ENCODE results near the gene HDC. TPM values are rescaled to one million over a fixed set of nuclear protein-coding genes. Genes with fewer than 3 reads are reported as not detected.

Gene HDC
- total and polyA plus RNA-seq, 10 of the 15 experiments (the other 5 are each of a cell fraction or from before 2014, with no cell fraction given) = not detected

GRCh38 chr15:50225938-50226337 lies 39.6 kb downstream of the HDC start:
- WGBS (ENCODE audit: insufficient coverage, insufficient replicate concordance, low lambda C conversion rate, missing lambda C conversion rate) = 93% methylated on average over 3 of the region's 3 CpGs
- ChIA-PET POLR2A (no interaction called here), RAD21 (ENCODE audit: unreplicated experiment) (no interaction called here), SMC1A (ENCODE audit: uncharacterized antibody, unreplicated experiment) (no interaction called here), CTCF (no interaction called here)
- no peaks in the 10 kb centered on the region for H3K27me3 ChIP-seq (replicated peaks in 1 of 2; ENCODE audit: control insufficient read depth in 2 of 2, insufficient read depth in 2 of 2, low read length in 1 of 2)
- H3K9me3 ChIP-seq (replicated peaks; ENCODE audit: control insufficient read depth, insufficient read depth, low read length) = no peaks in the 10 kb centered on the region
- DNase-seq (ENCODE audit: low read depth, low spot score) (no peak), ATAC-seq (no peak), FAIRE-seq (no peak)
- TF ChIP-seq, protein P1, sequence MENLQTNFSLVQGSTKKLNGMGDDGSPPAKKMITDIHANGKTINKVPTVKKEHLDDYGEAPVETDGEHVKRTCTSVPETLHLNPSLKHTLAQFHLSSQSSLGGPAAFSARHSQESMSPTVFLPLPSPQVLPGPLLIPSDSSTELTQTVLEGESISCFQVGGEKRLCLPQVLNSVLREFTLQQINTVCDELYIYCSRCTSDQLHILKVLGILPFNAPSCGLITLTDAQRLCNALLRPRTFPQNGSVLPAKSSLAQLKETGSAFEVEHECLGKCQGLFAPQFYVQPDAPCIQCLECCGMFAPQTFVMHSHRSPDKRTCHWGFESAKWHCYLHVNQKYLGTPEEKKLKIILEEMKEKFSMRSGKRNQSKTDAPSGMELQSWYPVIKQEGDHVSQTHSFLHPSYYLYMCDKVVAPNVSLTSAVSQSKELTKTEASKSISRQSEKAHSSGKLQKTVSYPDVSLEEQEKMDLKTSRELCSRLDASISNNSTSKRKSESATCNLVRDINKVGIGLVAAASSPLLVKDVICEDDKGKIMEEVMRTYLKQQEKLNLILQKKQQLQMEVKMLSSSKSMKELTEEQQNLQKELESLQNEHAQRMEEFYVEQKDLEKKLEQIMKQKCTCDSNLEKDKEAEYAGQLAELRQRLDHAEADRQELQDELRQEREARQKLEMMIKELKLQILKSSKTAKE (IDR thresholded peaks at IDR 0.05; ENCODE audit: low read depth, poor library complexity, severe bottlenecking) = no peak
- TF ChIP-seq SRF (IDR thresholded peaks at IDR 0.05; ENCODE audit: low read depth in 2 of 2, low read length in 2 of 2) (no peak), PAX5 (IDR thresholded peaks at IDR 0.05; ENCODE audit: borderline replicate concordance, low read depth, low read length) (no peak), HCFC1 (IDR thresholded peaks at IDR 0.05; ENCODE audit: low read length) (no peak), ESRRA (IDR thresholded peaks at IDR 0.05; ENCODE audit: low read length) (no peak), TBL1XR1 (IDR thresholded peaks at IDR 0.05; ENCODE audit: low read depth, low read length) (no peak), EZH2 (IDR thresholded peaks at IDR 0.05; ENCODE audit: borderline replicate concordance, control insufficient read depth, low read depth, low read length) (no peak), EED (IDR thresholded peaks at IDR 0.05; ENCODE audit: low read depth) (no peak), FOXK2 (IDR thresholded peaks at IDR 0.05) (no peak), STAT3 (IDR thresholded peaks at IDR 0.05; ENCODE audit: low read depth, low read length) (no peak), SUPT20H (IDR thresholded peaks at IDR 0.05; ENCODE audit: borderline replicate concordance, control insufficient read depth, low read depth, low read length) (no peak), ZBED1 (IDR thresholded peaks at IDR 0.05; ENCODE audit: borderline replicate concordance) (no peak), ZNF622 (IDR thresholded peaks at IDR 0.05) (no peak), MTA3 (IDR thresholded peaks at IDR 0.05; ENCODE audit: borderline replicate concordance, low read length) (no peak), ASH2L (IDR thresholded peaks at IDR 0.05; ENCODE audit: borderline replicate concordance, low read depth) (no peak), MAX (IDR thresholded peaks at IDR 0.05; ENCODE audit: low read depth, low read length) (no peak), ETV6 (conservative IDR thresholded peaks at IDR 0.05 in 1 of 2, IDR thresholded peaks at IDR 0.05 in 1 of 2; ENCODE audit: borderline replicate concordance in 1 of 2, low read depth in 1 of 2) (no peak), GABPA (IDR thresholded peaks at IDR 0.05; ENCODE audit: low read depth) (no peak), SP1 (IDR thresholded peaks at IDR 0.05; ENCODE audit: low read depth, low read length) (no peak), MLLT1 (IDR thresholded peaks at IDR 0.05) (no peak)
- H3K36me3 ChIP-seq (ENCODE audit: control insufficient read depth in 2 of 2, insufficient read depth in 2 of 2, low read length in 1 of 2) = no peaks in the 10 kb centered on the region; a peak in 1 of 4 replicates
- in situ Hi-C loops (cut with MboI) (no loop called here), intact Hi-C loops (cut with micrococcal nuclease; ENCODE audit: unreplicated experiment) (no loop called here)
- H3K4me3 ChIP-seq = no peak overlapping the region
- no peak overlapping the region for H2AFZ ChIP-seq (ENCODE audit: control insufficient read depth, low read depth, low read length)
- no peaks in the 10 kb centered on the region for H4K20me1 ChIP-seq (ENCODE audit: control insufficient read depth, insufficient read depth)
- no peak overlapping the region for H3K9ac ChIP-seq (ENCODE audit: control insufficient read depth, insufficient read depth, low read length)
- BruUV-seq (replicated peaks) = no TSS peak
- H3K4me2 ChIP-seq (ENCODE audit: control insufficient read depth, insufficient read depth) = no peak overlapping the region
- no peaks in the 10 kb centered on the region for H3K79me2 ChIP-seq (ENCODE audit: control insufficient read depth, insufficient read depth, low read length)
- no peak overlapping the region for H3K27ac ChIP-seq (ENCODE audit: control insufficient read depth, insufficient read depth)
- no peaks in the 10 kb centered on the region for H3K4me1 ChIP-seq (ENCODE audit: control insufficient read depth, insufficient read depth, low read length)
